HG03378 (cell line): Measurements from ENCODE around the gene NOXA1.
"Not testable (repeated sequence)": the region's sequence is repeated elsewhere in the genome, so short reads cannot be mapped to it uniquely, and the experiment has no call there.

Experiments used
- ATAC-seq: cut with Tn5 transposase; IDR thresholded peaks from one replicate; pipeline ENCODE4 v1.9.1; 2021; ENCODE audit warnings: mild to moderate bottlenecking, moderate library complexity; ENCODE audit not compliant: unreplicated experiment

Gene NOXA1

GRCh38 chr9:137437691-137438590 is 14.7 kb downstream of the NOXA1 start:
- ATAC-seq: no peak

DNA sequence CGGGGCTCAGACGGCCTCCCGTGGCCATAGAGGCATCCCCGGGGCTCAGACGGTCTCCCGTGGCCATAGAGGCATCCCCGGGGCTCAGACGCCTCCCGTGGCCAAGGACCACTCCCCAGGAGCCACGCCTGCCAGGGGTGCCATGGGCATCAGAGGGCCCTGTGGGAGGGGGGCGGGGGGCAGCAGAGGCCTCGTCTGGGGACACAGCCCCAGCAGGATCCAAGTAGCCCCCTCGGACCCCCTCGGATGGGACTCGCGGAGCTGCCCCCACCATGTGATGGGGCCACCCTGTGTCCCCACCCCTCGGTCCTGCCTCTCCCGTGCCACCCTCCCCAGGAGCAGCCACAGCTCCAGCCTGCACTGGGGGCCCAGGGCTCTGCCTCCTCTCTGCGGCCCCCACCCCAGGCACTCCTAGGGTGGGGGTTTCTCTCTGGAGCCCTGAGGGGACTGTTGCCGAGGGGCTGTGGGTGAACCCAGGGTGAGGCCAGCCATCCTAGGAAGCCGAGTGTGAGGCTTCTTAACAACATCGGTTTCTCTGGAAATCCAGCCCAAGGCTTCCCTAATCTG is 15.5 kb downstream of the NOXA1 start:
- no peak for ATAC-seq

DNA sequence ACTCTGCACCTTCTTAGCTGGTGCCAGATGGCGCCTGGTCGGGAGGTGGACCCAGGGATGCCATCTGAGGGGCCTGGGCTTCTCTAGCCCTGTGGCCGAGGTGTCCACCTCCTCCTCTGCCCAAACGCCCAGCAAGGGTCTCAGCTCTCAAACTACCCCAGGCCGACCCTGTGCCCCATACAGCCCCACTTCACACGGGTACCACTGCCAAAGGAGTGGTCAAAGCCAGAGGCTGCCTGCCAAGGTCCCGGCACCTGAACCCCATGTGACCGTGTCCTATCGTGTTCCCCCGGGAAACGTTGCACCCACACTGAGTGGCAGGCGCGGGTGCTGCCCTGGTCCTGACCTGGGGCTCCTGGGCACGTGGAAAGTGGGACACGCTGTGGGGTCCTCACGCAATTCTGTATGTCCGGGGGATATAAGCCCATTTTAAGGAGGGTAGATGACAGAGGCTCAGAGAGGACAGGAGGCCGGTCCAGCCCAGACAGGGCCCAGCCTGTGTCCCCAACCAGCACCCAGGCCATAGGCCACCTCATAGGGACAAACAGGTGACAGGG is 16.0 kb downstream of the NOXA1 start:
- no peak for ATAC-seq

- no peak for ATAC-seq
These were observed 18.2 kb downstream of the NOXA1 start, which contains the start of gene ENTPD8 for GRCh38 chr9:137441289-137441934. ENTPD8 (minus strand) TSS chr9:137441357; CDS start chr9:137438285, 3,072 bp downstream.

GRCh38 chr9:137441935-137442321 is 18.7 kb downstream of the NOXA1 start:
- ATAC-seq: no peak

GRCh38 chr9:137444106-137444790 is 21.1 kb downstream of the NOXA1 start:
- ATAC-seq: no peak

- peak; percentile 50 for ATAC-seq
These were observed 22.1 kb downstream of the NOXA1 start for GRCh38 chr9:137445275-137445807.

DNA sequence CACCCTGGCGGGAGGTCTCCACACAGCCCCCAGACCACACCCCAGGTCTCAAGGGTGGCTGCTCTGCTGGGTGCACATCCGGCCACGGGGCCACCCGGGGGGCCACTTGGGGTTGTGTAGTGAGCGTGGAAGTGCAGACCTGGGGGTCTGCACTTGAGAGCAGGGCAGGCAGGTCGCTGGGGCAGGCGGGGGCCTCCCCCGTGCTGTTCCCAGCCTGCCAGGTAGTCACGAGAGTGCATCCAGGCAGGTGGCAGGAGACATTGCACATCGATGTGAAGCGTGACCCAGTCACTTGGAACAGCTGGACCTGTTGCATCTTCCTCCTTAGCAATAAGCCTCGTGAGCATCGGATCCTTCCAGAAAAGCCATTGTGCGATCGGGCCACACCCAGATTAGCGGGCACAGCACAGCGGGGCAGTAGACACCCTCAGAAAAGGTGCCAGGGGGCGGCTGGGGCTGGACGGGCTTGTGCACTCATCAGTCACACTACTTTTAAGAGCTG is 22.8 kb downstream of the NOXA1 start:
- no peak for ATAC-seq

DNA sequence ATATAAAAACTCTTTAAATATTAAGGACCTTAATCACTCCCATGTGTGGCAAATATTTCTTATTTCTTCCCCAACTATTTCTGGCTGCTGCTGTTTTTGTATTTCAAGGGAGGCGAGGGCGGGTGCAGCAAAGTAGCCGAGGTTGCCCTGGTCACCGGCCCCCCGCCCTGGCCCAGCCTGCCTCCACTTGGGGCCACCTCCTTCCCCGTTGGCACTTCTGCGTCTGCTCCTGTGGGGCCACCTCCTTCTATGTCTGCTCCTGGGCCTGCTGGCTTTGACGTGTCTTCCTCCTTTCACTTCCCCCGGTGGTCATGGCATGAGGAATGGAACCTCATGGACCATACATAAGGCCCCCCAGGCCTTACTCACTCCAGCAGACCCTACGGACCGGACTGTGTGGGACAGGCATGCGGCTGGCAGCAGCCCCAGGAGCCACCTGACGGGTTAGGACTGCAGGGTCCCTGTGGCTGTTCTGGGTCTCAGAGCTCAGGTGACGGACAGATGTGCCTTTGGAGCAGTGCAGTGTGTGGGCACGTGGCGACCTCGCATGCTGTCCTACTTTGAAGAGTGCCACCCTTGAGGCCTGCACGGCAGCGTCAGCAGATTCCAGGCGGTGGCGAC is 23.8 kb downstream of the NOXA1 start:
- ATAC-seq: no peak

DNA sequence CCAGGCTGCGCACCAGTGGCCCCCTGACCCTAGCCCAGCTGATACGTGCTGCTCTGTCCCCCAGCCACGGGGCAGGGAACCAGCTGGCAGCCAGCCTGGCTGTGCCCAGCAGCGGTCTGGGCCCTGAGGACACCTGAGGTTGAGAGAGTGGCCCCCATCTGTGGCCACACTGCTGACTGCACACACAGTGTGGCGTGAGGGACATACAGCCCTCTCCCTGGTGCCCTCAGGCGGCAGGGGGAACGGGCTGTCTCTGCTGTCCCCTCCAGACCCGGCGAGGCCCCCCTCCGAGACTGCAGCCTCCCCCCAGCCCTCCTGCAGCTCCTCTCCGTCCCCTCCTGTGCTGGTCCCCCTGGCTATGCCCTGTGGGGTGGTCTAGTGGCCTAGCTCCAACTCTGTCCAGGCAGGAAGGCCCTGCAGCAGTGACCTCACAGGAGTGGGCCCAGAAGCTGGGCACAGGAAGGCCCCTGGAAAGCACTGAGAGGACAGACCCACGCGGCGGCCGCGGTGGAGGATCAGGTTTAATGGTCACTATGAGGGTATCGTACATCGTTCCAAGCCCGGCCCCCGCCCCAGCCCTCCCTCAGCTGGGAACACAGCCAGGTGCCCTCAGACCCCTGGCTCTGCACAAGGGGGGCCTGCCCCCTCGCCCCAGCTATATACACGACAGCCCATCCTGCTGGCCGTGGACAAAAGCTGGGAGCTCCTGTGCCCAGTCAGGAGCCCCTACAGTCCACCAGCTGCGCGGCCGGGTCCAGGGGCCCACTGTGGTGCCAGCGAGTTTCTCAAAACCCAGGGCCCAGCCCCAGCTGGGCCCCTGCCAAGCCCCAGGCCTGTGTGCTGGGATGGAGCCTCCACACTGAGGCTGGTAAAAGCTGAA is 24.8 kb downstream of the NOXA1 start:
- ATAC-seq: no peak

- ATAC-seq: no peak
These were observed 25.4 kb downstream of the NOXA1 start for GRCh38 chr9:137448602-137448962.

DNA sequence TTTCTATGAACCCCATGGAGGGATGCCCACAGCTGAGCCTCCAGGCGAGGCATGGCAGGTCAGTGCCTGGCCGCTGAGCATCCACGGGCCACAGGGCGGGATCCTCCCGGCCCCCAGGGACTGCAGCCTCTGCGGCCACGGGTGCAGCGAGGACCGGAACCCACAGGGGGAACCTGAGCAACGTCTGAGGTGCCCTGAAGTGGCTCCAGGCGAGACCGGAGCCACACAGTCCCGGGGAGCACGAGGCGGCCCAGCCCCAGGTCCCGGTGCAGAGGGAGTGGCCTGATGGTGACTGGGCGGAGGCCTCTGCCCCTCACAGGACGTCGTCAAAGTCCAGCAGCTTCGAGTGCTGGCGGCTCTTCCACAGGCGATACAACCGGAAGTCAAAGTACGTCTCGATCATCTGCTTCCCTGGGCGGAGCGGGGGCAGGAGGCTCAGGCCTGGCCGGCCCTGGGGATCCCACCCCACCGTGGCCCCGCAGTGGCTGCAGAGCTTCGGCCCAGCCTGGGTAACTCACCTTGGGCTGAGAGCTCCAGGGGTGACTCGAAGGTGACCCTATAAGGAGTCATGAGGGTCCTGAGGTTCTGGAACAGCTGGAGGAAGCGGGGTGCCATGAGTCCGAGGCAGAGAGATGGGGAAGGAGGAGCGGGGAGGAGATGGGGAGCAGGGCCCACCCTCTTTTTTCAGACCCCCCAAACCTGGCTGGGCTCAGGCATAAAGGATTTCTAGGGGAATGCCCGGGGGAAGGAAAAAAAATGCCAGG is 26.1 kb downstream of the NOXA1 start:
- ATAC-seq: no peak

DNA sequence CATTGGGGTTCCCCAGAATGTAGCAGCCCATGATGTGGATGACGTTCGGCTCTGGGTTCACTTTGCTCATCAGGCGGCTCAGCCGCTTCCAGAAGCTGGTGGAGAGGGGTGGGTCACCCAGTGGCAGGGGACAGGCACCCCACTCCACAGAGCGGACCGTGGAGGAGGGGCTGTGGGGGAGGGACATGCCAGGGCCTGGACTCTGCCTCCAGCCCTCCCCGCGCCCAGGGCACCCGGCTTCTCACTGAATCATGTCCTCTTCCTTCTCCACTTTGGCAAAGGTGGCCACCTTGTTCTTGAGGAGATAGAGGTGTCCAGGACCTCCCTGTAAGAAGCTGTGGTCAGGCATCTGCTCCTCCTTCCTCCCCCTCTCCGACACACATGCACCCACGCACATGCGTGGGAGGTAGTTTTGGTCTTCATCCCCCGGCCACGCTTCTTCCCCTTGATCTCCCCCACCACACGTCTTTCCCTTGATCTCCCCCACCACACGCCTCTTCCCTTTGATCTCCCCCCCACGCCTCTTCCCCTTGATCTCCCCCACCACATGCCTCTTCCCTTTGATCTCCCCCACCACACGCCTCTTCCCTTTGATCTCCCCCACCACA is 26.8 kb downstream of the NOXA1 start:
- ATAC-seq: no peak

DNA sequence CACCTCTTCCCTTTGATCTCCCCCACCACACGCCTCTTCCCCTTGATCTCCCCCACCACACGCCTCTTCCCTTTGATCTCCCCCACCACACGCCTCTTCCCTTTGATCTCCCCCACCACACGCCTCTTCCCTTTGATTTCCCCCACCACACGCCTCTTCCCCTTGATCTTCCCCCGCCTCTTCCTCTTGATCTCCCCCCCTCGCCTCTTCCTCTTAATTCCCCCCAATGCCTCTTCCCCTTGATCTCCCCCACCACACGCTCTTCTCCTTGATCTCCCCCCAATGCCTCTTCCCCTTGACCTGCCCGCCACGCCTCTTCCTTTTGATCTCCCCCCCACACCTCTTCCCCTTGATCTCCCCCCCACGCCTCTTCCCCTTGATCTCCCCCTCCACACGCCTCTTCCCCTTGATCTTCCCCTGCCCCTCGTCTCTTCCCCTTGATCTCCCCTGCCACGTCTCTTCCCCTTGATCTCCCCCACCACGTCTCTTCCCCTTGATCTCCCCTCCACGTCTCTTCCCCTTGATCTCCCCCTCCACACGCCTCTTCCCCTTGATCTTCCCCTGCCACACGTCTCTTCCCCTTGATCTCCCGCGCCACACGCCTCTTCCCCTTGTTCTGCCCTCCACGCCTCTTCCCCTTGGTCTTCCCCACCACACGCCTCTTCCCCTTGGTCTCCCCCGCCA is 27.5 kb downstream of the NOXA1 start:
- ATAC-seq: not testable (repeated sequence)

- not testable (repeated sequence) for ATAC-seq
These were observed 28.2 kb downstream of the NOXA1 start for GRCh38 chr9:137451264-137452005.

DNA sequence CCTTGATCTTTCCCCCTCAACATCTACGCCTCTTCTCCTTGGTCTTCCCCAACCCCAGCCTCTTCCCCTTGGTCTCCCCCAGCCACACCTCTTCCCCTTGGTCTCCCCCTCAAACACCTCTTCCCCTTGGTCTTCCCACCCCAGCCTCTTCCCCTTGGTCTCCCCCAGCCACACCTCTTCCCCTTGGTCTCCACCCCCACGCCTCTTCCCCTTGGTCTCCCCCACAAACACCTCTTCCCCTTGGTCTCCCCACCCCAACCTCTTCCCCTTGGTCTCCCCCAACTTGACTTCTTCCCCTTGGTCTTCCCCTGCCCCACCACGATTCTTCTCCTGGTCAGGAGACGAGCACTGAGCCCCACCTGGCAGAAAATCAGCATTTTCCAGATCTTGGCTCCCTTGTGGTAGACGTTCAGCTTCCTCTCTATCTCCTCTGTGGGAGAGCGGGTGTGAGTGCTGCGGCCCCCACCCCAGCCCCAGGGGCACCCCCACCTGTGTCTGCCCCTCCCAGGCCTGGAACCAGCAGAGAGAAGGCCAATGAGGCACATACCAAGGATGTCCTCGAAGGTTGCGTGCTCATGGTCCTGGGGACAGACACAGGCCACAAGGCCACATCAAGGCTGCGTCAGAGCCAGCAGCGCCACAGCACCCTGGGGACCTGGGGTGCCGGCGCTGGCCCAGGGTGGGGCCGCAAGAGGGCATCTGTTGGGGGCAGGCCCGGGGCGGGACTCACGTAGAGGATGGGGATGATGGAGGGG is 29.0 kb downstream of the NOXA1 start:
- ATAC-seq: no peak
